ENCODE results near the gene KCNQ1.

The KCNQ1 gene

GRCh38 chr11:2449548-2450320 lies 4.9 kb downstream of the KCNQ1 start:
- TF ChIP-seq, protein P1, sequence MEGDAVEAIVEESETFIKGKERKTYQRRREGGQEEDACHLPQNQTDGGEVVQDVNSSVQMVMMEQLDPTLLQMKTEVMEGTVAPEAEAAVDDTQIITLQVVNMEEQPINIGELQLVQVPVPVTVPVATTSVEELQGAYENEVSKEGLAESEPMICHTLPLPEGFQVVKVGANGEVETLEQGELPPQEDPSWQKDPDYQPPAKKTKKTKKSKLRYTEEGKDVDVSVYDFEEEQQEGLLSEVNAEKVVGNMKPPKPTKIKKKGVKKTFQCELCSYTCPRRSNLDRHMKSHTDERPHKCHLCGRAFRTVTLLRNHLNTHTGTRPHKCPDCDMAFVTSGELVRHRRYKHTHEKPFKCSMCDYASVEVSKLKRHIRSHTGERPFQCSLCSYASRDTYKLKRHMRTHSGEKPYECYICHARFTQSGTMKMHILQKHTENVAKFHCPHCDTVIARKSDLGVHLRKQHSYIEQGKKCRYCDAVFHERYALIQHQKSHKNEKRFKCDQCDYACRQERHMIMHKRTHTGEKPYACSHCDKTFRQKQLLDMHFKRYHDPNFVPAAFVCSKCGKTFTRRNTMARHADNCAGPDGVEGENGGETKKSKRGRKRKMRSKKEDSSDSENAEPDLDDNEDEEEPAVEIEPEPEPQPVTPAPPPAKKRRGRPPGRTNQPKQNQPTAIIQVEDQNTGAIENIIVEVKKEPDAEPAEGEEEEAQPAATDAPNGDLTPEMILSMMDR (IDR thresholded peaks at IDR 0.05; ENCODE audit: borderline replicate concordance, insufficient read depth, low read depth, low read length): no peak
- no peak overlapping the region for H3K4me3 ChIP-seq (ENCODE audit: low read depth, low read length)

- TF ChIP-seq, protein P1 (IDR thresholded peaks at IDR 0.05; ENCODE audit: borderline replicate concordance, insufficient read depth, low read depth, low read length): no peak
These were observed 5.7 kb downstream of the KCNQ1 start for GRCh38 chr11:2450321-2451041.

DNA sequence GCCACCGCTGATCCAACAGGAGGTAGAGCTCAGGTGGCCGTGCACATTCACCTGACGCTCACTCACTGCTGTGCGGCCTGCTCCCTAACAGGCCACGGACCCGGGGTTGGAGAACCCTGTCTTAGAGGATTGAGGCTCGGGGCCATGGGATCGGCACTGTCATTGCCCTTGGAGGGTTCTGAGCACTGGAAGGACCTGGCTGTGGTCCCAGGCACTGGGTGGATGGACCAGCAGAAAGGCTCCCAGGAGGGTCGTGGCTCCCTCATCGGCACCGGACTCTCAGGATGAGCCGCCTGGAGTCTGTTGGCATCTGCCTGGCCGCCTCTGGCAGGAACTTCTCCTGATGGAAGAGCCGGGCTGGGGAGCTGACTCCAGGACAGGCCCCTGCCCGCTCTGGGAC lies 6.5 kb downstream of the KCNQ1 start:
- TF ChIP-seq, protein P1 (IDR thresholded peaks at IDR 0.05; ENCODE audit: borderline replicate concordance, insufficient read depth, low read depth, low read length): no peak
- no peak overlapping the region for H3K4me3 ChIP-seq (ENCODE audit: low read depth, low read length)

More at GRCh38 chr11:2450321-2451041, 5.7 kb downstream of the KCNQ1 start:
- no peak overlapping the region for H3K4me3 ChIP-seq (ENCODE audit: low read depth, low read length)

DNA sequence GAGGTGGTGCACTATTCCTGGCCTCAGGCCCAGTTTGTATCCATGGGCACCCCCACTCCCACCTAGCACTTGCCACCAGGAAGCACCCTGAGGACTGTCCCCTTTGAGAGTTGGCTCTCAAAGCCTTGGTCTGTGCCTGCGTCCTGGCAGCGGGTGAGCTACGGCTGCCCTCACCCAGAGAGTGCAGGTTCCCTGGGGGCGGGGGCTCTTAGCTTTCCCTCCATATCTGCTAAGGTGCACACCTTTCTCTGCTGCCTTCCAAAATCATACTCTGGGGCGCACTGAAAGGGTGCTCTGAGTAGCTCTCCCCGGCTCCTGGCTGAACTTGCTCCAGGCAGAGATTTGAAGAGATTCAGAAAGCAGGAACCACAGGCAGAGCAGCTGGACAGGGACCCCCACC lies 7.1 kb downstream of the KCNQ1 start:
- H3K4me3 ChIP-seq (ENCODE audit: low read depth, low read length): no peak overlapping the region
- TF ChIP-seq, protein P1 (IDR thresholded peaks at IDR 0.05; ENCODE audit: borderline replicate concordance, insufficient read depth, low read depth, low read length): no peak

- TF ChIP-seq, protein P1 (IDR thresholded peaks at IDR 0.05; ENCODE audit: borderline replicate concordance, insufficient read depth, low read depth, low read length): no peak
- no peak overlapping the region for H3K4me3 ChIP-seq (ENCODE audit: low read depth, low read length)
These were observed 7.7 kb downstream of the KCNQ1 start for GRCh38 chr11:2452321-2453012.

DNA sequence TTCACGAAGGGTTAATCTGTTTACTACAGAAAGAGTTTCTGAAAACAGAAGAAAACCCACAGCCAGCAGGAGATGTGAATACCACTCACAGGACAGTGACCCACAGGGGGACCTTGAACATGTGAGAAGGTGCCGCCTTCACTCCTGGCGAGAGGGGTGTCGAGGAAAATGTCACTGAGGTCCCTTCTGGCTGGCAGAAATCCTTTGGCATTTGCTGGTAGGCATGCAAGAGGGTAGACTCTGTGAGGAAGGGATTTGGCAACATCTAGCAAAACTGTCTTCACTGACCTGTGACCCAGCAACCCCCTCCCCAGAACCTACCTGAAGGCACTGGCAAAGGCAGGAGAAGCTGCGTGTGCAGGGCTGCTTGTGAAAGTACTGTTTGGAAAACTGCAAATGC lies 8.6 kb downstream of the KCNQ1 start:
- TF ChIP-seq, protein P1 (IDR thresholded peaks at IDR 0.05; ENCODE audit: borderline replicate concordance, insufficient read depth, low read depth, low read length): no peak
- no peak overlapping the region for H3K4me3 ChIP-seq (ENCODE audit: low read depth, low read length)

All from GM12875 (cell line).